HL-60 (cell line): ENCODE data around the gene IMPA2.

Experiments used
- GABPA ChIP-seq: IDR thresholded peaks from 2 replicates; pipeline ENCODE4 v1.6.1; 2012; ENCODE audit warnings: low read depth
- POLR2AphosphoS5 ChIP-seq: IDR thresholded peaks from 2 replicates; pipeline ENCODE4 v1.6.1; 2012; ENCODE audit warnings: low read depth
- SPI1 ChIP-seq: IDR thresholded peaks from 2 replicates; pipeline ENCODE4 v1.6.1; 2012; ENCODE audit warnings: low read depth, mild to moderate bottlenecking, borderline replicate concordance
- TF ChIP-seq, protein P1 (sequence below): IDR thresholded peaks from 2 replicates; pipeline ENCODE4 v1.6.1; 2012; ENCODE audit warnings: low read depth; ENCODE audit not compliant: insufficient replicate concordance
- TF ChIP-seq, protein P2 (sequence below): IDR thresholded peaks from one replicate; pipeline ENCODE4 v1.5.1; 2011; ENCODE audit warnings: low read length, control low read depth, inconsistent platforms; ENCODE audit not compliant: insufficient read depth

DNA sequence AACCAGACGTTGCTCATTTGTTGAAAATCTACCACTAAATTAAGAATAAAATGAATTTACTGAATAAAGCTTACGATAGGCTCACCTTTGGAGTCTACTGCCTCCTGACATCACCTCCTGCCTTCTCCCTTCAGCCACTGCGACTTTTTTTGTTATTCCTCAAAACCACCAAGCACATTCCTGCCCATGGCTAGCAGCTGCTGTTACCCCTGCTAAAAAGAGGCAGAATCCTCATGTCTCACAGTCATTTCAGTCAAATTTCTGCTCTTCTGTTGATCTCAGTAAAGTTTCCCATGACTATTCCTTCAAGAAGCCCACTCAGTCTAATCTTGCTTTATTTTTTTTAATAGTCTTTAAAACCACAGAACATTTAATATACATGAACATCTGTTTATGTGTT lies 71.6 kb downstream of the IMPA2 start:
- TF ChIP-seq POLR2AphosphoS5 (no peak), GABPA (no peak), SPI1 (no peak)
- TF ChIP-seq, protein P1, sequence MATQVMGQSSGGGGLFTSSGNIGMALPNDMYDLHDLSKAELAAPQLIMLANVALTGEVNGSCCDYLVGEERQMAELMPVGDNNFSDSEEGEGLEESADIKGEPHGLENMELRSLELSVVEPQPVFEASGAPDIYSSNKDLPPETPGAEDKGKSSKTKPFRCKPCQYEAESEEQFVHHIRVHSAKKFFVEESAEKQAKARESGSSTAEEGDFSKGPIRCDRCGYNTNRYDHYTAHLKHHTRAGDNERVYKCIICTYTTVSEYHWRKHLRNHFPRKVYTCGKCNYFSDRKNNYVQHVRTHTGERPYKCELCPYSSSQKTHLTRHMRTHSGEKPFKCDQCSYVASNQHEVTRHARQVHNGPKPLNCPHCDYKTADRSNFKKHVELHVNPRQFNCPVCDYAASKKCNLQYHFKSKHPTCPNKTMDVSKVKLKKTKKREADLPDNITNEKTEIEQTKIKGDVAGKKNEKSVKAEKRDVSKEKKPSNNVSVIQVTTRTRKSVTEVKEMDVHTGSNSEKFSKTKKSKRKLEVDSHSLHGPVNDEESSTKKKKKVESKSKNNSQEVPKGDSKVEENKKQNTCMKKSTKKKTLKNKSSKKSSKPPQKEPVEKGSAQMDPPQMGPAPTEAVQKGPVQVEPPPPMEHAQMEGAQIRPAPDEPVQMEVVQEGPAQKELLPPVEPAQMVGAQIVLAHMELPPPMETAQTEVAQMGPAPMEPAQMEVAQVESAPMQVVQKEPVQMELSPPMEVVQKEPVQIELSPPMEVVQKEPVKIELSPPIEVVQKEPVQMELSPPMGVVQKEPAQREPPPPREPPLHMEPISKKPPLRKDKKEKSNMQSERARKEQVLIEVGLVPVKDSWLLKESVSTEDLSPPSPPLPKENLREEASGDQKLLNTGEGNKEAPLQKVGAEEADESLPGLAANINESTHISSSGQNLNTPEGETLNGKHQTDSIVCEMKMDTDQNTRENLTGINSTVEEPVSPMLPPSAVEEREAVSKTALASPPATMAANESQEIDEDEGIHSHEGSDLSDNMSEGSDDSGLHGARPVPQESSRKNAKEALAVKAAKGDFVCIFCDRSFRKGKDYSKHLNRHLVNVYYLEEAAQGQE = no peak
- TF ChIP-seq, protein P2, sequence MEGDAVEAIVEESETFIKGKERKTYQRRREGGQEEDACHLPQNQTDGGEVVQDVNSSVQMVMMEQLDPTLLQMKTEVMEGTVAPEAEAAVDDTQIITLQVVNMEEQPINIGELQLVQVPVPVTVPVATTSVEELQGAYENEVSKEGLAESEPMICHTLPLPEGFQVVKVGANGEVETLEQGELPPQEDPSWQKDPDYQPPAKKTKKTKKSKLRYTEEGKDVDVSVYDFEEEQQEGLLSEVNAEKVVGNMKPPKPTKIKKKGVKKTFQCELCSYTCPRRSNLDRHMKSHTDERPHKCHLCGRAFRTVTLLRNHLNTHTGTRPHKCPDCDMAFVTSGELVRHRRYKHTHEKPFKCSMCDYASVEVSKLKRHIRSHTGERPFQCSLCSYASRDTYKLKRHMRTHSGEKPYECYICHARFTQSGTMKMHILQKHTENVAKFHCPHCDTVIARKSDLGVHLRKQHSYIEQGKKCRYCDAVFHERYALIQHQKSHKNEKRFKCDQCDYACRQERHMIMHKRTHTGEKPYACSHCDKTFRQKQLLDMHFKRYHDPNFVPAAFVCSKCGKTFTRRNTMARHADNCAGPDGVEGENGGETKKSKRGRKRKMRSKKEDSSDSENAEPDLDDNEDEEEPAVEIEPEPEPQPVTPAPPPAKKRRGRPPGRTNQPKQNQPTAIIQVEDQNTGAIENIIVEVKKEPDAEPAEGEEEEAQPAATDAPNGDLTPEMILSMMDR = no peak
